CD4-positive, alpha-beta T cell treated with Interleukin-15 for 4 hours (primary cell): Measurements from ENCODE around the gene KNSTRN.
A peak's percentile ranks its signal among the peaks of the same experiment; 100 is the strongest.

ENCODE experiments used
- DNase-seq: peaks from one replicate; pipeline ENCODE4 v3.0.0-alpha.2; 2020; ENCODE audit warnings: low spot score

Gene KNSTRN

GRCh38 chr15:40366457-40367370, 15.8 kb upstream of the KNSTRN start:
- no peak for DNase-seq

- no peak for DNase-seq
These were observed 15.2 kb upstream of the KNSTRN start for GRCh38 chr15:40367371-40367685.

GRCh38 chr15:40367686-40368611, 14.6 kb upstream of the KNSTRN start:
- DNase-seq = peak; percentile 90

- no peak for DNase-seq
These were observed 13.6 kb upstream of the KNSTRN start for GRCh38 chr15:40368719-40369473.

- no peak for DNase-seq
These were observed 13.0 kb upstream of the KNSTRN start for GRCh38 chr15:40369474-40369869.

- DNase-seq = no peak
These were observed 12.6 kb upstream of the KNSTRN start for GRCh38 chr15:40369971-40370370.

GRCh38 chr15:40372981-40373380, 9.5 kb upstream of the KNSTRN start:
- no peak for DNase-seq

GRCh38 chr15:40377606-40378005, 4.9 kb upstream of the KNSTRN start:
- DNase-seq = no peak

GRCh38 chr15:40379374-40379773, 3.1 kb upstream of the KNSTRN start:
- DNase-seq = no peak

GRCh38 chr15:40379853-40380252, 2.7 kb upstream of the KNSTRN start:
- DNase-seq = no peak

- no peak for DNase-seq
These were observed 1.9 kb upstream of the KNSTRN start for GRCh38 chr15:40380636-40381035.

GRCh38 chr15:40381818-40382529, 547 bp upstream of the KNSTRN start:
- no peak for DNase-seq

- no peak for DNase-seq
These were observed 4.0 kb downstream of the KNSTRN start for GRCh38 chr15:40386480-40386879.

GRCh38 chr15:40388941-40389823, 6.7 kb downstream of the KNSTRN start:
- no peak for DNase-seq

GRCh38 chr15:40389824-40390595, 7.5 kb downstream of the KNSTRN start:
- no peak for DNase-seq

- DNase-seq = no peak
These were observed 10.7 kb downstream of the KNSTRN start for GRCh38 chr15:40392986-40393948.

GRCh38 chr15:40397688-40398412, 15.3 kb downstream of the KNSTRN start:
- no peak for DNase-seq

GRCh38 chr15:40398413-40398873, 15.9 kb downstream of the KNSTRN start:
- peak; percentile 15 for DNase-seq
